Lung (tissue), 16 donors: ENCODE results near the gene ZNF813. TPM values are rescaled to one million over a fixed set of nuclear protein-coding genes. Genes with fewer than 3 reads are reported as not detected.
"Not testable (repeated sequence)": the region's sequence is repeated elsewhere in the genome, so short reads cannot be mapped to it uniquely, and the experiment has no call there.

Source experiments
- ATAC-seq: fragments of 200-7000 bp; cut with Tn5 transposase; one replicate; pipeline ENCODE4 v1.9.1; 2020; ENCODE audit warnings: moderate number of reproducible peaks; ENCODE audit not compliant: insufficient read depth, low FRiP score
- DNase-seq, 3 donors: peaks; one replicate each; pipeline ENCODE4 v3.0.0-alpha.2; 2013 to 2017
- H3K27ac ChIP-seq, 2 donors: one replicate each; pipeline ENCODE4 v1.5.1; 2013; ENCODE audit warnings: mild to moderate bottlenecking in 2 of 2, moderate library complexity in 2 of 2, control low read depth in 1 of 2, inconsistent platforms in 1 of 2, low read depth in 1 of 2, low read length in 1 of 2
- H3K27me3 ChIP-seq, 3 donors: one replicate each; pipeline ENCODE4 v1.5.1; 2013; ENCODE audit warnings: low read length in 2 of 3; ENCODE audit not compliant: control insufficient read depth in 3 of 3, insufficient read depth in 3 of 3
- H3K36me3 ChIP-seq, 4 donors: one replicate each; pipeline ENCODE4 v1.5.1; 2013; ENCODE audit warnings: low read length in 4 of 4, mild to moderate bottlenecking in 1 of 4, moderate library complexity in 1 of 4; ENCODE audit not compliant: control insufficient read depth in 4 of 4, insufficient read depth in 4 of 4
- H3K4me1 ChIP-seq, 5 donors: one replicate each; pipeline ENCODE4 v1.5.1; 2013; ENCODE audit warnings: low read length in 5 of 5, mild to moderate bottlenecking in 2 of 5, moderate library complexity in 1 of 5; ENCODE audit not compliant: control insufficient read depth in 5 of 5, insufficient read depth in 5 of 5
- H3K4me3 ChIP-seq: one replicate; pipeline ENCODE4 v1.5.1; 2013; ENCODE audit warnings: mild to moderate bottlenecking, control low read depth, moderate library complexity
- H3K9ac ChIP-seq, 2 donors: one replicate each; pipeline ENCODE4 v1.5.1; 2013; ENCODE audit warnings: low read length in 2 of 2, control low read depth in 1 of 2; ENCODE audit not compliant: insufficient read depth in 1 of 2
- H3K9me3 ChIP-seq, 4 donors: one replicate each; pipeline ENCODE4 v1.5.1; 2013; ENCODE audit warnings: low read length in 3 of 4, mild to moderate bottlenecking in 1 of 4, moderate library complexity in 1 of 4; ENCODE audit not compliant: control insufficient read depth in 4 of 4, insufficient read depth in 3 of 4
- WGBS, 2 donors: extraction: QIAGEN DNeasy Blood & Tissue Kit; methylation state at CpG; one replicate each; pipeline ENCODE4 v1.1.7; 2013; 5-methylcytosine and 5-hydroxymethylcytosine counted together
- long read RNA-seq, 5 donors: transcript quantifications; one replicate each; lab custom pipeline, GENCODE V29; 2026
- polyA plus RNA-seq, 2 donors: library from polyadenylated mRNA; stranded (reverse); fragments of 200-250 nt; gene quantifications; one replicate each; pipeline ENCODE4 v1.2.1, GENCODE V29; 2013
- total RNA-seq, 2 donors: library from RNA; depleted of rRNA in 1 of 2; stranded (reverse); fragments of >200 nt in 1 of 2; gene quantifications; one replicate each; pipeline ENCODE4 v1.2.1, GENCODE V29; 2014 to 2021
- TF ChIP-seq, protein P1 (sequence below): IDR thresholded peaks from 2 replicates; pipeline ENCODE4 v1.5.1; 2012; ENCODE audit warnings: mild to moderate bottlenecking; ENCODE audit errors: control extremely low read depth, extremely low read depth
- donor health status: control.
- donor health status: control.
- donor health status: Bipolar disorder and iron deficiency.
- donor health status: healthy.
- donor health status: DM: yes; HTN: yes; CAD: no.

Gene ZNF813
- total RNA-seq: 1 to 10 TPM; 2.8 to 5.3 TPM
- polyA plus RNA-seq: 1 to 10 TPM; 1.2 TPM
- long read RNA-seq, donor 1, full-length matches to known transcripts: 1 of 1 reads
- long read RNA-seq, donor 1, partial matches to known transcripts: 0 of 1 reads
- long read RNA-seq, donor 1, other reads (novel, unspliced or antisense): 0 of 1 reads
- long read RNA-seq, donor 2: 0 reads
- long read RNA-seq, donor 3: 0 reads
- long read RNA-seq, donor 4: 0 reads
- long read RNA-seq, donor 5, full-length matches to known transcripts: 1 of 1 reads
- long read RNA-seq, donor 5, partial matches to known transcripts: 0 of 1 reads
- long read RNA-seq, donor 5, other reads (novel, unspliced or antisense): 0 of 1 reads

DNA sequence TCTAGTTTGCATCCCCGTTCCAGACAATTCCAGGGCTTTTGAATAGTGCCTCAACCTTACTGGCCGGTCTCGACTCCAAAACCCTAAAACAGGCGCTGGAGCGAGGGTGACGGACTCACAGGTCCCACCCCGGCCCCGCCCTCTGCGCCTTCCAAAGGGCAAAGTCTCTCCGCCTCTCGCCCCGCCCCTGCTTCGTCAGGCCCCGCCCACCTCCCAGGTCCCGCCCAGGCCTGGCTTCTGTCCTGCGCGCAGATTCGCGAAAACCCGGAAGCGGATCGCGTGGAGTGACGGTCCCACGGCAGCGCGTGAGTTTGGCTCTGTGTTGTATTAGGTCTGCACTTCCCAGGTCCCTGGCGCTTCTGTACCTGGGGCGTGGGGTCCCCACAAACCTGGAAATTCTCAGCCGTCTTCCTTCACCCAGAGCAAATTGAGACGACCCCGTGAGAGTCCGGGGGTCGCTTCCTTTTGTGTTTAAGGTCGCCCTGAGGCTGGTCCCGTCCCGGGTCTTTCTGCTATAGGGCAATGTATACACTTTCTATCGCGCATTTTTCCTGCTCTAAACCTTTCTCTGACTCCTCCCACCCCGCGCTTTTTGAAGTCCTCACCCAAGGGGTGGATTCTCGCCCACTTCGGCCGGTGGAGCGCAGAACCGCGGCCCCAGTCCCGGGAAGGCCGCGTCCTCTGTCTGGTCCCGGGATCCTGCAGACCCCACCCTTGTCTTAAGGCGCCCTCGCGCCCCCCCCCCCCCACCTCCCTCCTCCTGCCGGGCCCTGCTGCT lies at the start of gene ZNF813:
Gene ZNF813, plus strand, starts transcription at position 249 of the 778 bp plus-strand sequence. CDS start 16,090 bp downstream, outside the sequence.
- Histone ChIP-seq H3K27me3 (no peaks in the 10 kb centered on the region), H3K9me3 (peaks cover 0 to 2% (median 0%) of the 10 kb centered on the region in 4 donors), H3K36me3 (no peaks in the 10 kb centered on the region), H3K9ac (peak within 1 kb of the TSS in 1 of 2 donors; percentile 86), H3K4me1 (peaks cover 0 to 8% (median 0%) of the 10 kb centered on the region in 5 donors), H3K4me3 (peak within 1 kb of the TSS; percentile 82), H3K27ac (peak within 1 kb of the TSS; percentile 78 to 93)
- TF ChIP-seq, protein P1, sequence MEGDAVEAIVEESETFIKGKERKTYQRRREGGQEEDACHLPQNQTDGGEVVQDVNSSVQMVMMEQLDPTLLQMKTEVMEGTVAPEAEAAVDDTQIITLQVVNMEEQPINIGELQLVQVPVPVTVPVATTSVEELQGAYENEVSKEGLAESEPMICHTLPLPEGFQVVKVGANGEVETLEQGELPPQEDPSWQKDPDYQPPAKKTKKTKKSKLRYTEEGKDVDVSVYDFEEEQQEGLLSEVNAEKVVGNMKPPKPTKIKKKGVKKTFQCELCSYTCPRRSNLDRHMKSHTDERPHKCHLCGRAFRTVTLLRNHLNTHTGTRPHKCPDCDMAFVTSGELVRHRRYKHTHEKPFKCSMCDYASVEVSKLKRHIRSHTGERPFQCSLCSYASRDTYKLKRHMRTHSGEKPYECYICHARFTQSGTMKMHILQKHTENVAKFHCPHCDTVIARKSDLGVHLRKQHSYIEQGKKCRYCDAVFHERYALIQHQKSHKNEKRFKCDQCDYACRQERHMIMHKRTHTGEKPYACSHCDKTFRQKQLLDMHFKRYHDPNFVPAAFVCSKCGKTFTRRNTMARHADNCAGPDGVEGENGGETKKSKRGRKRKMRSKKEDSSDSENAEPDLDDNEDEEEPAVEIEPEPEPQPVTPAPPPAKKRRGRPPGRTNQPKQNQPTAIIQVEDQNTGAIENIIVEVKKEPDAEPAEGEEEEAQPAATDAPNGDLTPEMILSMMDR: no peak
- peak; percentile 92 to 93 (median 93) for DNase-seq
- 0% methylated on average over 52 to 55 of the region's 55 CpGs for WGBS, 2 donors
- ATAC-seq: peak; percentile 98

DNA sequence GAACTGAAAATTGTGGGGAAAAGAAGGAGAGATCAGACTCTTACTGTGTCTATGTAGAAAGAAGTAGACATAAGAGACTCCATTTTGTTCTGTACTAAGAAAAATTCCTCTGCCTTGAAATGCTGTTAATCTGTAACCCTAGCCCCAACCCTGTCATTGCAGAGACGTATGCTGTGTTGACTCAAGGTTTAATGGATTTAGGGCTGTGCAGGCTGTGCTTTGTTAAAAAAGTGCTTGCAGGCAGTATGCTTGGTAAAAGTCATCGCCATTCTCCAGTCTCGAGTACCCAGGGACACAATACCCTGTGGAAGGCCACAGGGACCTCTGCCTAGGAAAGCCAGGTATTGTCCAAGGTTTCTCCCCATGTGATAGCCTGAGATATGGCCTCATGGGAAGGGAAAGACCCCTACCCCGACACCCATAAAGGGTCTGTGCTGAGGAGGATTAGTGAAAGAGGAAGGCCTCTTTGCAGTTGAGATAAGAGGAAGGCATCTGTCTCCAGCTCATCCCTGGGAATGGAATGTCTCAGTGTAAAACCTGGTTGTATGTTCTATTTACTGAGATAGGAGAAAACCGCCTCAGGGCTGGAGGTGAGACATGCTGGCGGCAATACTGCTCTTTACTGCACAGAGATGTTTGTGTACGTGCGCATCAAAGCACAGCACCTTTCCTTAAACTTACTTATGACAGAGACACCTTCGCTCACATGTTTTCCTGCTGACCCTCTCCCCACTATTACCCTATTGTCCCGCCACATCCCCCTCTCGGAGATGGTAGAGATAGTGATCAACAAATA lies 46.8 kb upstream of the ZNF813 start:
- H3K27ac ChIP-seq, H3K4me1 ChIP-seq, H3K4me3 ChIP-seq, H3K36me3 ChIP-seq, H3K9ac ChIP-seq, H3K27me3 ChIP-seq, ATAC-seq, H3K9me3 ChIP-seq: not testable (repeated sequence)
- WGBS, 2 donors: 73 to 87% methylated on average over 11 of the region's 11 CpGs
- peak in 2 of 3 donors; percentile 24 to 54 for DNase-seq

DNA sequence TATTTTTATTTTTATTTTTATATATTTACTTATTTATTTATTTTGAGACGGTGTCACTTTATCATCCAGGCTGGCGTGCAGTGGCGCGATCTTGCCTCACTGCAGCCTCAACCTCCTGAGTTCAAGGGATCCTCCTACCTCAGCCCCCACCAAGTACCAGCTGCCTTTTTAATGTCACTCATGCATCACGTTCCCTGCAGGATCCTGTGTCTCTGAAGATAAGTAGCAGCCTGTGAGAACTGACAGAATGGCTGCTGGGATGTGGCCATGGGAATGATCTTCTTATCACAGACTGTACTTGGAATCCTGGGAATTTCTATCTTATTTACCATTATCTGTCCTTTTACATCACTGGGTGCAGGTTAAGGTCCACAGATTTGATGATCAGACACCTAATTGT lies 45.0 kb upstream of the ZNF813 start:
- Histone ChIP-seq H3K27ac (no peak overlapping the region), H3K27me3 (no peaks in the 10 kb centered on the region), H3K9ac (no peak overlapping the region), H3K36me3 (no peaks in the 10 kb centered on the region), H3K4me3 (no peak overlapping the region), H3K9me3 (no peaks in the 10 kb centered on the region), H3K4me1 (peaks cover 0 to 3% (median 0%) of the 10 kb centered on the region in 5 donors)
- TF ChIP-seq, protein P1: no peak
- WGBS, 2 donors: 86 to 93% methylated on average over 5 of the region's 5 CpGs
- ATAC-seq: no peak
- DNase-seq: no peak

DNA sequence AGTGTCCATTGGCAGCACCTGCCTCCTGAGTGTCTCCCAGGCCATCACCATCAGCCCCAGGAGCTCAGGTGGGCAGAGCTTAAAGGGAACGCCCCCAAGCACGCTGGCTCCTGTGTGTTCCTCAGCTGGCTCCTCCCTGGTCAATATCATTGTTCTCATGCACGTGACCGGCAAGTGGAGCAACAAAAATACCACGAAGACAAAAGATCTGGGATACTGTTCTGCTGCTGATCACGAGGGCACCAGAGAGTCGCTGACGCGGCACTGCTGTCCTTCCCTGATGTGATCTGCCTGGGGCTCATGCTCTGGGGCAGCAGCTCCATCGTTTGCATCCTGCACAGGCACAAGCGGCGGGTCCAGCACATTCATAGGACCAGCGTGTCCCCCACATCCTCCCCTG lies 44.5 kb upstream of the ZNF813 start:
- not testable (repeated sequence) for H3K27me3 ChIP-seq, H3K4me1 ChIP-seq, H3K4me3 ChIP-seq, H3K36me3 ChIP-seq, H3K9ac ChIP-seq, ATAC-seq, DNase-seq, H3K9me3 ChIP-seq, H3K27ac ChIP-seq
- 20 to 37% methylated on average over 11 of the region's 13 CpGs for WGBS, 2 donors

DNA sequence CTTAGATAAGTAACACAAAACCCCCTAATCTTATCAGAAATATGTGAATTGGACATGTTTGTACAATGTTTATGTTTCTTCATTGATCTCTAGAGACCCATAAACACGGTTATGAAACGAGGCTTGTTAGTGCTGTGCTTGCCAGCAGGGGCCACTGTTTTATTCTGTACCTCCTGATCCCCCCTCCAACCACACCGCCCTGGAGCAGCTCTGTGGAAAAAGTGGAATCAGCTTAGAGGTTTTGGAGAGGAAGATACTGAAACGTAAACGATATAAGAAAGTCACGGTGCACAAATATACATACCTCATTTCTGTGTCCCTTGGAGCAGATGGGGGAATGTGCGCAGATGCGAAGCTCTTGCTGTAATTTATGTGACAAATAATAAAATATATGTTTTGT lies 43.9 kb upstream of the ZNF813 start:
- H3K27me3 ChIP-seq, H3K4me3 ChIP-seq: not testable (repeated sequence)
- DNase-seq: peak; percentile 13 to 46 (median 20)

More for the DNA sequence above, 43.9 kb upstream of the ZNF813 start:
- not testable (repeated sequence) for H3K9me3 ChIP-seq, H3K36me3 ChIP-seq, H3K9ac ChIP-seq, H3K4me1 ChIP-seq, ATAC-seq, H3K27ac ChIP-seq
- 44 to 57% methylated on average over 8 of the region's 8 CpGs for WGBS, 2 donors
